HCT116 (cell line): Measurements from ENCODE around the gene NDUFAF4.

Source experiments
- CEBPB ChIP-seq: IDR thresholded peaks from 2 replicates; pipeline ENCODE4 v1.6.1; 2012; ENCODE audit warnings: low read depth
- CTCF ChIP-seq, 3 experiments: fragments of 200-600 bp in 1 of 3; sonication (generic) in 1 of 3; IDR thresholded peaks in 2 of 3; conservative IDR thresholded peaks in 1 of 3; 2 replicates each; pipeline ENCODE4 v1.5.1; 2012 to 2017; ENCODE audit warnings: low read depth in 2 of 3, low read length in 2 of 3, antibody characterized with exemption in 1 of 3, borderline replicate concordance in 1 of 3, control low read depth in 1 of 3, mild to moderate bottlenecking in 1 of 3, mixed read lengths in 1 of 3, mixed run types in 1 of 3, moderate library complexity in 1 of 3; ENCODE audit not compliant: insufficient read depth in 1 of 3
- EZH2 ChIP-seq: fragments of 200-600 bp; sonication (generic); IDR thresholded peaks from 2 replicates; pipeline ENCODE4 v1.6.1; 2017; ENCODE audit warnings: antibody characterized with exemption, mixed run types
- EZH2phosphoT487 ChIP-seq: fragments of 200-600 bp; IDR thresholded peaks from 2 replicates; pipeline ENCODE4 v1.6.1; 2018; ENCODE audit warnings: antibody characterized with exemption, borderline replicate concordance
- MAX ChIP-seq: IDR thresholded peaks from 2 replicates; pipeline ENCODE4 v1.6.1; 2012
- POLR2A ChIP-seq: IDR thresholded peaks from 2 replicates; pipeline ENCODE4 v1.7.0; 2011; ENCODE audit warnings: borderline replicate concordance; ENCODE audit not compliant: insufficient read depth, insufficient read length; ENCODE audit errors: extremely low read depth
- POLR2AphosphoS5 ChIP-seq: IDR thresholded peaks from 2 replicates; pipeline ENCODE4 v1.6.1; 2011; ENCODE audit warnings: mild to moderate bottlenecking, low read depth, low read length, moderate library complexity
- REST ChIP-seq: IDR thresholded peaks from 2 replicates; pipeline ENCODE4 v1.6.1; 2012; ENCODE audit warnings: low read depth
- TCF7L2 ChIP-seq: IDR thresholded peaks from 2 replicates; pipeline ENCODE4 v1.7.0; 2011; ENCODE audit warnings: borderline replicate concordance, inconsistent platforms; ENCODE audit not compliant: insufficient read depth, insufficient read length; ENCODE audit errors: extremely low read depth
- ZNF274 ChIP-seq: fragments of 200-500 bp; sonication (Bioruptor generic); IDR thresholded peaks from 2 replicates; pipeline ENCODE4 v1.6.1; 2014; ENCODE audit warnings: mild to moderate bottlenecking, low read depth, low read length, inconsistent platforms

- TF ChIP-seq POLR2A (no peak), REST (no peak), CTCF (IDR thresholded peaks at IDR 0.05 in 2 of 3, conservative IDR thresholded peaks at IDR 0.05 in 1 of 3; ENCODE audit: borderline replicate concordance in 1 of 3, insufficient read depth in 1 of 3, low read depth in 2 of 3, low read length in 2 of 3) (no peak), EZH2 (no peak), EZH2phosphoT487 (no peak), CEBPB (no peak), TCF7L2 (no peak), POLR2AphosphoS5 (no peak), ZNF274 (no peak), MAX (no peak)
Observed at GRCh38 chr6:96926425-96926824, 28.7 kb upstream of the NDUFAF4 start.
